Measurements from ENCODE around the gene LMNTD2. TPM values are rescaled to one million over a fixed set of nuclear protein-coding genes. Genes with fewer than 3 reads are reported as not detected.

Gene LMNTD2
- total RNA-seq, 1 donor from 2014 or later: 19.3 TPM

GRCh38 chr11:541433-541885 is 19.1 kb downstream of the LMNTD2 start:
- no peak overlapping the region for H3K27ac Mint-ChIP-seq
- DNase-seq (ENCODE audit: low spot score, unreplicated experiment): no peak
- H3K36me3 Mint-ChIP-seq (ENCODE audit: insufficient read depth): peaks cover 2% of the 10 kb centered on the region
- no peaks in the 10 kb centered on the region for H3K9me3 Mint-ChIP-seq (ENCODE audit: low read depth)
- no peak overlapping the region for H3K4me3 Mint-ChIP-seq (ENCODE audit: low read depth)
- TF ChIP-seq CTCF (IDR thresholded peaks at IDR 0.05; ENCODE audit: unreplicated experiment): no peak
- H3K4me1 Mint-ChIP-seq (ENCODE audit: low read depth): peaks cover 4% of the 10 kb centered on the region
- no peaks in the 10 kb centered on the region for H3K27me3 Mint-ChIP-seq

- H3K4me1 Mint-ChIP-seq (ENCODE audit: low read depth): peaks cover 6% of the 10 kb centered on the region
- H3K9me3 Mint-ChIP-seq (ENCODE audit: low read depth): no peaks in the 10 kb centered on the region
- no peak for TF ChIP-seq CTCF (IDR thresholded peaks at IDR 0.05; ENCODE audit: unreplicated experiment)
- DNase-seq (ENCODE audit: low spot score, unreplicated experiment): no peak
- peaks cover 2% of the 10 kb centered on the region for H3K36me3 Mint-ChIP-seq (ENCODE audit: insufficient read depth)
- H3K27ac Mint-ChIP-seq: no peak overlapping the region
- H3K4me3 Mint-ChIP-seq (ENCODE audit: low read depth): no peak overlapping the region
- H3K27me3 Mint-ChIP-seq: no peaks in the 10 kb centered on the region
Measured at GRCh38 chr11:540583-541432, 19.7 kb downstream of the LMNTD2 start.

GRCh38 chr11:539971-540481 is 20.5 kb downstream of the LMNTD2 start:
- Mint-ChIP-seq H3K27me3 (no peaks in the 10 kb centered on the region), H3K9me3 (ENCODE audit: low read depth) (no peaks in the 10 kb centered on the region), H3K27ac (no peak overlapping the region), H3K4me3 (ENCODE audit: low read depth) (no peak overlapping the region), H3K4me1 (ENCODE audit: low read depth) (peaks cover 6% of the 10 kb centered on the region), H3K36me3 (ENCODE audit: insufficient read depth) (peaks cover 2% of the 10 kb centered on the region)
- no peak for DNase-seq (ENCODE audit: low spot score, unreplicated experiment)
- TF ChIP-seq CTCF (IDR thresholded peaks at IDR 0.05; ENCODE audit: unreplicated experiment): no peak

GRCh38 chr11:538431-539051 is 22.0 kb downstream of the LMNTD2 start:
- Mint-ChIP-seq H3K36me3 (ENCODE audit: insufficient read depth) (peaks cover 2% of the 10 kb centered on the region), H3K27ac (no peak overlapping the region), H3K9me3 (ENCODE audit: low read depth) (no peaks in the 10 kb centered on the region), H3K4me1 (ENCODE audit: low read depth) (peaks cover 6% of the 10 kb centered on the region), H3K27me3 (no peaks in the 10 kb centered on the region), H3K4me3 (ENCODE audit: low read depth) (peak overlapping the region; percentile 55)
- TF ChIP-seq CTCF (IDR thresholded peaks at IDR 0.05; ENCODE audit: unreplicated experiment): no peak
- DNase-seq (ENCODE audit: low spot score, unreplicated experiment): no peak

GRCh38 chr11:537622-538430 is 22.7 kb downstream of the LMNTD2 start:
- Mint-ChIP-seq H3K9me3 (ENCODE audit: low read depth) (no peaks in the 10 kb centered on the region), H3K27ac (no peak overlapping the region), H3K4me1 (ENCODE audit: low read depth) (peaks cover 6% of the 10 kb centered on the region), H3K27me3 (no peaks in the 10 kb centered on the region), H3K36me3 (ENCODE audit: insufficient read depth) (peaks cover 2% of the 10 kb centered on the region), H3K4me3 (ENCODE audit: low read depth) (peak overlapping the region; percentile 55)
- no peak for TF ChIP-seq CTCF (IDR thresholded peaks at IDR 0.05; ENCODE audit: unreplicated experiment)
- DNase-seq (ENCODE audit: low spot score, unreplicated experiment): no peak

Measured in progenitor cell of endocrine pancreas (in vitro differentiated cells).